Sigmoid colon (tissue), 4 donors: ENCODE data around the gene DUOX2.

Experiments
- POLR2A ChIP-seq, 2 donors: fragments of 450-650 bp; IDR thresholded peaks; one replicate each; pipeline ENCODE4 v1.6.1; 2016; ENCODE audit warnings: antibody characterized with exemption in 2 of 2, mild to moderate bottlenecking in 2 of 2, moderate library complexity in 2 of 2
- POLR2AphosphoS5 ChIP-seq, 4 donors: sonication (generic); formaldehyde crosslinking; IDR thresholded peaks; one replicate each; pipeline ENCODE4 v1.6.1; 2017; ENCODE audit warnings: antibody characterized with exemption in 4 of 4
- TF ChIP-seq, protein P1 (sequence below), 4 experiments: fragments of 450-650 bp in 3 of 4; fragments of 200-600 bp in 1 of 4; IDR thresholded peaks; one replicate each; pipeline ENCODE4 v1.5.1; 2016 to 2019; ENCODE audit warnings: antibody characterized with exemption in 4 of 4, mild to moderate bottlenecking in 3 of 4, moderate library complexity in 2 of 4

DNA sequence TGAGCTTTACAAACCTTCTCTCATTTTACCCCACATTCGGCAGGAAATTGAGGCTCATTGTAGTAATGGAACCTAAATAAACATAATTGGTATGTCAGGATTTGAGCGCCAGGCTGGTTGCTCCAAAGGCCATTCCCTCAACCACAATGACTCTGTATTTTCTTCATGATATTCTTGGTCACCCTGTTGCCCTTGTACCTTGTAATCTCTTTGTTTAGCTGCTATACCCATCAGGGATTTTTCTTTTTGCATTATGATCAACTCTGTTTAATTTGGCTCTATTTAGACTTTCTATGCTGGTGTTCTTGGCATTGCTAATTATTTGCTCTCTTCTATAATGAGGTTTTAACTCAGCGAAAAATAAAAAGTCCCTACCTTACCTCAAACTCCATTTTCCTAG is 29.8 kb downstream of the DUOX2 start:
- TF ChIP-seq, protein P1, sequence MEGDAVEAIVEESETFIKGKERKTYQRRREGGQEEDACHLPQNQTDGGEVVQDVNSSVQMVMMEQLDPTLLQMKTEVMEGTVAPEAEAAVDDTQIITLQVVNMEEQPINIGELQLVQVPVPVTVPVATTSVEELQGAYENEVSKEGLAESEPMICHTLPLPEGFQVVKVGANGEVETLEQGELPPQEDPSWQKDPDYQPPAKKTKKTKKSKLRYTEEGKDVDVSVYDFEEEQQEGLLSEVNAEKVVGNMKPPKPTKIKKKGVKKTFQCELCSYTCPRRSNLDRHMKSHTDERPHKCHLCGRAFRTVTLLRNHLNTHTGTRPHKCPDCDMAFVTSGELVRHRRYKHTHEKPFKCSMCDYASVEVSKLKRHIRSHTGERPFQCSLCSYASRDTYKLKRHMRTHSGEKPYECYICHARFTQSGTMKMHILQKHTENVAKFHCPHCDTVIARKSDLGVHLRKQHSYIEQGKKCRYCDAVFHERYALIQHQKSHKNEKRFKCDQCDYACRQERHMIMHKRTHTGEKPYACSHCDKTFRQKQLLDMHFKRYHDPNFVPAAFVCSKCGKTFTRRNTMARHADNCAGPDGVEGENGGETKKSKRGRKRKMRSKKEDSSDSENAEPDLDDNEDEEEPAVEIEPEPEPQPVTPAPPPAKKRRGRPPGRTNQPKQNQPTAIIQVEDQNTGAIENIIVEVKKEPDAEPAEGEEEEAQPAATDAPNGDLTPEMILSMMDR (IDR thresholded peaks at IDR 0.05), result no peak
- TF ChIP-seq POLR2AphosphoS5 (IDR thresholded peaks at IDR 0.05) (no peak), POLR2A (IDR thresholded peaks at IDR 0.05) (no peak)
